ENCODE data around the gene ZNF335.

ZNF335 gene

DNA sequence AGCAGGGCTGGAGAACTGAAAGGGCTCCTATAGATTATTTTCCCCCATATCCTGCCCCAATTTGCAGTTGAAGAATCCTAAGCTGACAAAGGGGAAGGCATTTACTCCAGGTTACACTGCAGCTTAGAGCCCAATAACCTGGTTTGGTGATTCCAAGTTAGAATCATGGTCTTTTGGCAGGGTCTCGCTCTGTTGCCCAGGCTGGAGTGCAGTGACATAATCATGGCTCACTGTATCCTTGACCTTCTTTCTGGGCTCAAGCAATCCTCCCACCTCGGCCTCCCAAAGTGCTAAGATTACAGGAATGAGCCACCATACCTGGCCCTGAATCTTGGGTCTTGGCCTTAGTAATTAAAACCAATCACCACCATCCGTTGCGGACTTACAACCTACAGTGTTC, 35.7 kb upstream of the ZNF335 start:
- TF ChIP-seq, protein P1, sequence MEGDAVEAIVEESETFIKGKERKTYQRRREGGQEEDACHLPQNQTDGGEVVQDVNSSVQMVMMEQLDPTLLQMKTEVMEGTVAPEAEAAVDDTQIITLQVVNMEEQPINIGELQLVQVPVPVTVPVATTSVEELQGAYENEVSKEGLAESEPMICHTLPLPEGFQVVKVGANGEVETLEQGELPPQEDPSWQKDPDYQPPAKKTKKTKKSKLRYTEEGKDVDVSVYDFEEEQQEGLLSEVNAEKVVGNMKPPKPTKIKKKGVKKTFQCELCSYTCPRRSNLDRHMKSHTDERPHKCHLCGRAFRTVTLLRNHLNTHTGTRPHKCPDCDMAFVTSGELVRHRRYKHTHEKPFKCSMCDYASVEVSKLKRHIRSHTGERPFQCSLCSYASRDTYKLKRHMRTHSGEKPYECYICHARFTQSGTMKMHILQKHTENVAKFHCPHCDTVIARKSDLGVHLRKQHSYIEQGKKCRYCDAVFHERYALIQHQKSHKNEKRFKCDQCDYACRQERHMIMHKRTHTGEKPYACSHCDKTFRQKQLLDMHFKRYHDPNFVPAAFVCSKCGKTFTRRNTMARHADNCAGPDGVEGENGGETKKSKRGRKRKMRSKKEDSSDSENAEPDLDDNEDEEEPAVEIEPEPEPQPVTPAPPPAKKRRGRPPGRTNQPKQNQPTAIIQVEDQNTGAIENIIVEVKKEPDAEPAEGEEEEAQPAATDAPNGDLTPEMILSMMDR (IDR thresholded peaks at IDR 0.05; ENCODE audit: low read length, missing control alignments) = no peak
- no peak for DNase-seq (ENCODE audit: low read depth)
- H3K4me3 ChIP-seq (replicated peaks; ENCODE audit: low read depth, low read length) = no peak overlapping the region

DNA sequence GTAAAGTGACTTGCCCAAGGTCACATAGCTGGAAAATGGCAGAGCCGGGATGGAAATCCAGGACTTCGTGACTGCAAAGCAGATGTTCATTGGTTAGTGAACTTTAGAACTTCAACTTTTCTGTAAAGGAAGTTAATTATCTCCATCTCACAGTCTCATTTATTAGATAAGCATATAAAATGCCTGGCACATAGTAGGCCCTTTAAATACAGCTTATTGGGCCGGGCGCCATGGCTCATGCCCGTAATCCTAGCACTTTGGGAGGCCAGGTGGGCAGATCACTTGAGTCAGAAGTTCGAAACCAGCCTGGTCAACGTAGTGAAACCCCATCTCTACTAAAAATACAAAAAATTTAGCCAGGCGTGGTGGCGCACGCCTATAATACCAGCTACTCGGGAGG, 35.0 kb upstream of the ZNF335 start:
- no peak overlapping the region for H3K4me3 ChIP-seq (replicated peaks; ENCODE audit: low read depth, low read length)
- TF ChIP-seq, protein P1 (IDR thresholded peaks at IDR 0.05; ENCODE audit: low read length, missing control alignments) = no peak
- DNase-seq (ENCODE audit: low read depth) = no peak

DNA sequence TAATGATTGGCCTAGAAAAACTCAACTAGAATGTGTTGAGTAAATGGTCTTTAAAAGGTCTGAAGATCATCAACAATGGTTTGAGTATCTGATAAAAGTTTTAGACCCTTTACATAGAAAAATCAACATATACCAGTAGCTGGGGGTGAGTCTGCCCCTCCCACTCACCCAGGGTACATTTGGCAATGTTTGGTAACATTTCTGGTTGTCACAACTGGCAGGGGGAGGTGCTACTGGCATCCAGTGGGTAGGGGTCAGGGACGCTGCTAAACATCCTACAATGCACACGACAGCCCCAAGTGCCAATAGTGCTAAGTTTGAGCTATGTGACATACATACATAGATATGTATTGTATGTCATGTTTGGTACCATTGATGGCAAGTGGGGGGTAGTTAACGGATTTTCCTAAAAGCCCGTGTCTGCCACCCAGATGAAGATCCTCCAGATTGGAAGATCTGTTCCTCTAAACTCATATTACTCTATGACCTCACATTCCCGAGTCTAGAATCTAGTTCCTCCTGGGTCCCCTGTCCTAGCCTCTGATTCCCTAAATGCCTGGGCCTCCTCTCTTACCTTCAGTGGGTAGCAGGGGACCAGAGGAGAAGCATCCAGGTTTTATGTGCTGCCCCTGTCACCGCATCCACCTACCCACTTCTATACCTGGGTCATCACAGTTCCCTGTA, 34.2 kb upstream of the ZNF335 start:
- H3K4me3 ChIP-seq (replicated peaks; ENCODE audit: low read depth, low read length) = no peak overlapping the region
- no peak for DNase-seq (ENCODE audit: low read depth)
- TF ChIP-seq, protein P1 (IDR thresholded peaks at IDR 0.05; ENCODE audit: low read length, missing control alignments) = no peak

DNA sequence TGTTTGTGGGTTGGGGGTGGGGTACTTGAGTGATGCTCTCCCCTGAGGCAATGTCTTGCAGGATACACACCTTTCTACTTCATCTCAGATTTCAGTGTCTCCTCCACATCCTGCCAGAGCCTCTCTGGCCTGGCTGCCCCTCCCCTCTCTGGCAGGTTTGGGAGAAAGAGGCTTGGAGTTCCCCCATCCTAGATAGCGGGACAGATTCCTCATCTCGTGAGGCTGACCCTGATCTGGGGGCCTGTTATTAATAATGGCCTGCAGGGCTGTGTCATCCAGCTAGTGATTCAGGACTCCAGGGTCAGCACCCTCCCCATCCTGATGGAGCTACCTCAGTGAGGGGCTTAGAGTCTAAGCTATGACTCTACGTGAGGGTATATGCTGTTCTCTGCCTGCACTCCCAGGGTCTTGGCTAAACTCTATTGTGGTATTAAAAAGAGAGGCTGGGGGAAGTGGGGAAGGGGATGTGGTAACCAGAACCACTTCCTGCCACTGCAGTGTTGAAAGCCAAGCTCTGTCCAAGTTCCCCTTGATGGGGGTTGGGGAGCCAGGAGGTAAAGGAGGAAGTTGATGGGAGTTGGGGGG, 33.0 kb upstream of the ZNF335 start:
- DNase-seq (ENCODE audit: low read depth) = no peak
- no peak overlapping the region for H3K4me3 ChIP-seq (replicated peaks; ENCODE audit: low read depth, low read length)
- TF ChIP-seq, protein P1 (IDR thresholded peaks at IDR 0.05; ENCODE audit: low read length, missing control alignments) = no peak

DNA sequence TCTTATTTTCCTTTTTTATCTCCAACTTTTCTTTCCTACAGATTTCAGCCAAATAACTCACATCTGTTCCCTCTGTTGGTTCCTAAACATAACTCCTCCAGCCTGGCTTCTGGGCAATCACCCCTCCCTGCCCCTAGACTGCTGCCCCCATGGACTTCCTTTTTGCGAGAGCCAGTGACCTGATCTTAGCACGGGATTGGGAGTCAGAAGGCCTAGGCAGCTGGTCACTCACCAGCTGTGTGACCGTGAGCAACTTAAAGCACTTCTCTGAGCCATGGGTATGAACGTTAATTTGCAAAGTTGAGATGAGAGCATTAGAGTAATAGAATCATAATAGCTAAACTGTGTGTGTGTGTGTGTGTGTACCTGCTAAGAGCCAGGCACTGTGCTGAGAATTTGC, 32.2 kb upstream of the ZNF335 start:
- DNase-seq (ENCODE audit: low read depth) = no peak
- TF ChIP-seq, protein P1 (IDR thresholded peaks at IDR 0.05; ENCODE audit: low read length, missing control alignments) = no peak
- H3K4me3 ChIP-seq (replicated peaks; ENCODE audit: low read depth, low read length) = no peak overlapping the region

DNA sequence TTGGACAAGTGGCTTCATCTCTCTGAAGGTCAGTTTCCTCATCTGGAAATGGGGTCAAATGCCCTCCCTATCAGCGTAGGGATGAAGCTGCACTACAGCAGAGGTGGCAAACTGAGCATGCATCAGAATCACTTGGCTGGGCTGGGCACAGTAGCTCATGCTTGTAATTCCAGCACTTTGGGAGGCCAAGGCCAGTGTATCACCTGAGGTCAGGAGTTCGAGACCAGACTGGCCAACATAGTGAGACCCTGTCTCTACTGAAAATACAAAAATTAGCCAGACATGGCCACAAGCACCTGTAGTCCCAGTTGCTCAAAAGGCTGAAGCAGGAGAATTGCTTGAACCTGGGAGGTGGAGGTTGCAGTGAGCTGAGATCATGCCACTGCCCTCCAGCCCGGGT, 30.0 kb upstream of the ZNF335 start:
- TF ChIP-seq, protein P1 (IDR thresholded peaks at IDR 0.05; ENCODE audit: low read length, missing control alignments) = no peak
- no peak for DNase-seq (ENCODE audit: low read depth)
- no peak overlapping the region for H3K4me3 ChIP-seq (replicated peaks; ENCODE audit: low read depth, low read length)

DNA sequence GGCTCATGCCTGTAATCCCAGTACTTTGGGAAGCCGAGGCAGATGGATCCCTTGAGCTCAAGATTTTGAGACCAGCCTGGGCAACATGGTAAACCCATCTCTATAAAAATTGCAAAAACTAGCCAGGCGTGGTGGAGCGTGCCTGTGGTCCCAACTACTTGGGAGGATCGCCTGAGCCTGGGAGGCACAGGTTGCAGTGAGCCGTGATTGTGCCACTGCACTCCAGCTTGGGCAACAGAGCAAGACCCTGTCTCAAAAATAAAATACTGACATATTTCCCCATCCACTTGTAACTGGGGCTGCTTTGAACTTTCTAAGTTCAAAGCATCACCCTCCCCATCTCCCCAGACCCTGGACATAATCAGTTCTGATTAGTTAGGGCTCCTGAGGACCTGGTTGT, 29.5 kb upstream of the ZNF335 start:
- DNase-seq (ENCODE audit: low read depth) = no peak
- no peak overlapping the region for H3K4me3 ChIP-seq (replicated peaks; ENCODE audit: low read depth, low read length)
- TF ChIP-seq, protein P1 (IDR thresholded peaks at IDR 0.05; ENCODE audit: low read length, missing control alignments) = no peak

Measured in fibroblast of pulmonary artery (primary cell).